T-cell (primary cell): Measurements from ENCODE around the gene MRPL16. TPM values are rescaled to one million over a fixed set of nuclear protein-coding genes. Genes with fewer than 3 reads are reported as not detected.
A peak's percentile ranks its signal among the peaks of the same experiment; 100 is the strongest.
"Not testable (repeated sequence)": the region's sequence is repeated elsewhere in the genome, so short reads cannot be mapped to it uniquely, and the experiment has no call there.

Experiments used
- ATAC-seq, 4 experiments: fragments of 200-7000 bp in 3 of 4; fragments of 150-1000 bp in 1 of 4; cut with Tn5 transposase; replicated peaks in 1 of 4; 1 replicate in 3 of 4; 2 replicates in 1 of 4; pipeline ENCODE4 v1.10.0; 2021; ENCODE audit warnings: moderate library complexity in 3 of 4, mild to moderate bottlenecking in 2 of 4, moderate number of reproducible peaks in 1 of 4
- CTCF ChIA-PET, 2 donors: fragments of 300-600 bp; sonication (Branson Sonifier 250); formaldehyde crosslinking; loops; one replicate each; lab custom pipeline; 2022; ENCODE audit warnings: antibody characterized with exemption in 2 of 2; lab: Charles Lee
- POLR2A ChIA-PET, 2 donors: fragments of 300-600 bp; sonication (Branson Sonifier 250); formaldehyde crosslinking; loops; one replicate each; lab custom pipeline; 2022; ENCODE audit warnings: antibody characterized with exemption in 2 of 2; lab: Charles Lee
- DNase-seq, 35 experiments: peaks; one replicate each; pipeline versions ENCODE4 v3.0.0 to v3.0.0-alpha.2; 2013 to 2023
- H3K27ac ChIP-seq: one replicate; pipeline ENCODE4 v1.5.1; 2013; ENCODE audit warnings: low read length
- H3K27me3 ChIP-seq, 2 experiments: replicated peaks in 1 of 2; 1 replicate in 1 of 2; 2 replicates in 1 of 2; pipeline versions ENCODE4 v1.6.1 to v1.7.0; 2013; ENCODE audit warnings: low read length in 1 of 2, mixed read lengths in 1 of 2; ENCODE audit not compliant: control insufficient read depth in 2 of 2, insufficient read depth in 2 of 2; ENCODE audit errors: extremely low read depth in 1 of 2
- H3K36me3 ChIP-seq, 2 donors: 1 replicate in 1 of 2; 2 replicates in 1 of 2; pipeline versions ENCODE4 v1.6.1 to v1.7.0; 2013; ENCODE audit warnings: low read length in 1 of 2; ENCODE audit not compliant: control insufficient read depth in 2 of 2, insufficient read depth in 1 of 2; ENCODE audit errors: extremely low read depth in 1 of 2
- H3K4me1 ChIP-seq, 2 experiments: 1 replicate in 1 of 2; 2 replicates in 1 of 2; pipeline versions ENCODE4 v1.6.1 to v1.7.0; 2013; ENCODE audit warnings: low read length in 2 of 2, mixed read lengths in 1 of 2; ENCODE audit not compliant: insufficient read depth in 2 of 2, control insufficient read depth in 1 of 2; ENCODE audit errors: extremely low read depth in 1 of 2
- H3K4me3 ChIP-seq, 2 donors: 1 replicate in 1 of 2; 2 replicates in 1 of 2; pipeline versions ENCODE4 v1.5.1 to v1.7.0; 2013; ENCODE audit warnings: mild to moderate bottlenecking in 2 of 2, low read length in 1 of 2, moderate library complexity in 1 of 2; ENCODE audit not compliant: control insufficient read depth in 1 of 2; ENCODE audit errors: extremely low read depth in 1 of 2
- H3K9me3 ChIP-seq: 2 replicates; pipeline ENCODE4 v1.7.0; 2013
- H3K27ac Mint-ChIP-seq, 2 donors: one replicate each; pipeline ENCODE4 v1.8.0; 2020 to 2021; ENCODE audit warnings: mild to moderate bottlenecking in 2 of 2, mixed read lengths in 2 of 2
- H3K27me3 Mint-ChIP-seq, 2 donors: one replicate each; pipeline ENCODE4 v1.8.0; 2021 to 2022; ENCODE audit warnings: mixed read lengths in 2 of 2
- H3K36me3 Mint-ChIP-seq: one replicate; pipeline ENCODE4 v1.8.0; 2021; ENCODE audit warnings: mixed read lengths
- H3K4me1 Mint-ChIP-seq, 3 donors: one replicate each; pipeline ENCODE4 v1.8.0; 2020 to 2022; ENCODE audit warnings: mixed read lengths in 3 of 3, mild to moderate bottlenecking in 1 of 3
- H3K4me3 Mint-ChIP-seq, 3 donors: one replicate each; pipeline ENCODE4 v1.8.0; 2020 to 2022; ENCODE audit warnings: mild to moderate bottlenecking in 3 of 3, mixed read lengths in 3 of 3, moderate library complexity in 3 of 3
- H3K9me3 Mint-ChIP-seq, 3 donors: one replicate each; pipeline ENCODE4 v1.8.0; 2020 to 2022; ENCODE audit warnings: mixed read lengths in 3 of 3
- WGBS: methylation state at CpG from one replicate; pipeline ENCODE4 v1.1.5; 2013; ENCODE audit warnings: missing lambda C conversion rate; ENCODE audit not compliant: insufficient coverage; 5-methylcytosine and 5-hydroxymethylcytosine counted together
- total RNA-seq, 35 experiments: library from RNA in 6 of 35; stranded (reverse) in 6 of 35; fragments of 120-200 nt in 1 of 35; gene quantifications; one replicate each; pipeline versions ENCODE4 v1.2.1 to v1.2.4 and lab custom pipeline; 2013 to 2026

MRPL16 gene
- 10 to 100 TPM; 24.0 to 46.3 (median 39.7) TPM for total RNA-seq
- 32.5 TPM for total RNA-seq (2013)
- 15.2 to 72.1 (median 27.9) reads per million in 29 experiments for total RNA-seq (lab: John Stamatoyannopoulos, UW)

DNA sequence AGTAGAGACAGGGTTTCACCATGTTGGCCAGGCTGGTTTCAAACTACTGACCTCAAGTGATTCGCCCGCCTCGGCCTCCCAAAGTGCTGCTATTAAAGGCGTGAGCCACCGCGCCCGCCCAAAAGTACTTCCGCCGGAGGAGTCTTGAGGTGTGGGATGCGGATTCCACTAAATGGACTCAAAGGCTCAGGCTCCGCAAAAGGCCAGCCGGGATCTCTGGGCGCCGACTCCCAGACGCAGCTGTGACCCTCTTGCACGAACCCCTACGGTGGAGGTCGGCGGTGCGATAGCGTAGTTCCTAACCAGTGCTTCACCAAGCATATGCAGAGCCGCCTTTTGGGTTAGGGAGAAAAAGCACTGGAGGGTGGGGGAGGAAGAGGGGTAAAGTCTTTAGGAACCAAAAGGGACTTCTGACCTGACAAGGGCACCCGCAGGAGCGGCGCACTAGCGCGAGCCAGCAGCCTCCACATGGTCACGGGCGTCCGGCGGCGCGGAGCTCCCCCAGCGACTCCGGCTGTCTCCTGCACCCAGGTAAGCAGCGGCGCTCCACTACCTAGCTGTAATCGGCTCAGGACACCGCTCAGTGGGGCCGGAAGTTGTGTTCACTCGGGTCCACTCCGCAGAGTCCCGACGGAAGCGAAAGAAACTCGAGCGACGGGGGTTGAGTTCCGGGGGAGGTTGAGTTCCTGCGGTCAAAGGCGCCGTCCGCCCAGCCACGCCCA is at the start of gene MRPL16:
Gene MRPL16 (minus strand): TSS at position 590 of the 722 bp plus-strand sequence. CDS start 120 bp downstream, at position 470.
- Histone ChIP-seq H3K4me1 (peaks cover 6 to 16% of the 10 kb centered on the region in 2 experiments), H3K4me3 (peak within 1 kb of the TSS; percentile 73 to 91), H3K27ac (peak within 1 kb of the TSS; percentile 63), H3K27me3 (no peaks in the 10 kb centered on the region), H3K36me3 (peaks cover 0 to 31% of the 10 kb centered on the region in 2 donors), H3K9me3 (no peaks in the 10 kb centered on the region)
- DNase-seq = peak; percentile 78 to 94 (median 86)
- peak within 1 kb of the TSS; percentile 78 to 91 for H3K27ac Mint-ChIP-seq
- peak within 1 kb of the TSS; percentile 89 to 92 (median 89) for H3K4me3 Mint-ChIP-seq
- H3K9me3 Mint-ChIP-seq = peaks cover 0 to 4% (median 3%) of the 10 kb centered on the region in 3 donors
- CTCF ChIA-PET = interaction anchor here (0.6 to 1.8 kb wide), 4 partner anchors 56 to 141 kb away, joined by 3 to 17 read pairs (median 12); partner anchors contain the start of genes PATL1 (in 1 of the 2) and STX3 (in 1 of the 2)
- ATAC-seq = peak; percentile 99
- no peaks in the 10 kb centered on the region for H3K27me3 Mint-ChIP-seq
- WGBS = under 1% methylated on average over 46 of the region's 54 CpGs
- POLR2A ChIA-PET = interaction anchor here in 1 of 2 donors (1.8 kb wide), 1 partner anchor 142 kb away, joined by 4 read pairs; the partner anchor contains the start of gene PATL1
- peaks cover 24 to 29% (median 24%) of the 10 kb centered on the region in 3 donors for H3K4me1 Mint-ChIP-seq
- peaks cover 14% of the 10 kb centered on the region for H3K36me3 Mint-ChIP-seq

- H3K4me3 ChIP-seq = no peak overlapping the region
- ATAC-seq (no peak), DNase-seq (no peak)
- CTCF ChIA-PET = no interaction called here
- no peaks in the 10 kb centered on the region for H3K36me3 ChIP-seq
- no peaks in the 10 kb centered on the region for H3K4me1 ChIP-seq
- H3K9me3 ChIP-seq = no peaks in the 10 kb centered on the region
- no peaks in the 10 kb centered on the region for H3K36me3 Mint-ChIP-seq
- H3K4me1 Mint-ChIP-seq = peaks cover 0 to 21% (median 20%) of the 10 kb centered on the region in 3 donors
- POLR2A ChIA-PET = interaction anchor here in 1 of 2 donors (0.5 kb wide), 1 partner anchor 242 kb away, joined by 3 read pairs; no protein-coding TSS in a partner anchor
- H3K4me3 Mint-ChIP-seq = no peak overlapping the region
- H3K27ac Mint-ChIP-seq = no peak overlapping the region
- no peak overlapping the region for H3K27ac ChIP-seq
- H3K9me3 Mint-ChIP-seq = no peaks in the 10 kb centered on the region
- H3K27me3 Mint-ChIP-seq = peaks cover 0 to 5% of the 10 kb centered on the region in 2 donors
- no peaks in the 10 kb centered on the region for H3K27me3 ChIP-seq
Observed at GRCh38 chr11:59859673-59860072, 49.1 kb upstream of the MRPL16 start.

- H3K27ac Mint-ChIP-seq = peak overlapping the region; percentile 36 to 83
- DNase-seq (peak in 1 of 35 experiments; percentile 27), ATAC-seq (peak in 3 of 4 experiments; percentile 55 to 90 (median 75))
- Histone ChIP-seq H3K9me3 (no peaks in the 10 kb centered on the region), H3K36me3 (no peaks in the 10 kb centered on the region), H3K27ac (no peak overlapping the region), H3K4me3 (no peak overlapping the region), H3K4me1 (no peaks in the 10 kb centered on the region), H3K27me3 (no peaks in the 10 kb centered on the region)
- no peak overlapping the region for H3K4me3 Mint-ChIP-seq
- WGBS = 100% methylated on average over 1 of the region's 10 CpGs
- H3K4me1 Mint-ChIP-seq = peaks cover 0 to 21% (median 20%) of the 10 kb centered on the region in 3 donors
- H3K9me3 Mint-ChIP-seq = no peaks in the 10 kb centered on the region
- peaks cover 0 to 5% of the 10 kb centered on the region in 2 donors for H3K27me3 Mint-ChIP-seq
- no peaks in the 10 kb centered on the region for H3K36me3 Mint-ChIP-seq
- ChIA-PET CTCF (no interaction called here), POLR2A (no interaction called here)
Observed at GRCh38 chr11:59857439-59858434, 47.2 kb upstream of the MRPL16 start.

DNA sequence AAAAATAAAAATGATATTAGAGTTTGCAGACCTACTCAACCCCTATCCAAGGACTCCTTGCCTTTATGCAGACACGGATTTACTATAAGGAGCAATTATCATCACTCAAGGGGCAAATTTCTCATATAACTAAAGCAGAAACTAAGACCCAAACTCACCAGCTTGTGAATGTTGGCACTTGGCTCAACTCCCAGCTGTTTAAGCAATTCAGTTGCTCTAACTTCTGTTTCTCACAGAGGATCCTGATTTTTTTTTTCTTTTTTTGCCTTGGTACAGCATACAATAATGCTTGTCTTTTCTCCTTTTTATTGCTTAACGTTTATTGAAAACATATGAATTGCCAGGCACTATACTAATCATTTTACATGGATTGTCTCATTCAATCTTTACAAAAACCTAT is 44.3 kb upstream of the MRPL16 start:
- POLR2A ChIA-PET = no interaction called here
- H3K9me3 Mint-ChIP-seq = no peaks in the 10 kb centered on the region

DNA sequence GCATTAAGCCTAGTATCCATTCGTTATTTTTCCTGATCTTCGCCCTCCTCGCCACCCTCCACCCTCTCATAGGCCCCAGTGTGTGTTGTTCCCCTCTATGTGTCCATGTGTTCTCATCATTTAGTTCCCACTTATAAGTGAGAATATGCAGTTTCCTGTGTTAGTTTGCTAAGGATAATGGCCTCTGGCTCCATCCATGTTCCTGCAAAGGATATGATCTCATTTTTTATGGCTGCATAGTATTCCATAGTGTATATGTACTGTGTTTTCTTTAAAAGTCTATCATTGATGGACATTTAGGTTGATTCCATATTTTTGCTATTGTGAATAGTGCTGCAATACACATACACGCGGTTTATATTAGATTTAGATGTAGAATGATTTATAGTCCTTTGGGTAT is 40.8 kb upstream of the MRPL16 start:
- not testable (repeated sequence) for H3K4me1 Mint-ChIP-seq, DNase-seq
- WGBS = no CpG with 5 or more reads among the region's 5 CpGs

More for the DNA sequence above, 44.3 kb upstream of the MRPL16 start:
- peaks cover 0 to 4% of the 10 kb centered on the region in 2 donors for H3K27me3 Mint-ChIP-seq
- no peak overlapping the region for H3K4me3 ChIP-seq
- peaks cover 0 to 21% (median 20%) of the 10 kb centered on the region in 3 donors for H3K4me1 Mint-ChIP-seq
- no peak overlapping the region for H3K27ac Mint-ChIP-seq
- no peaks in the 10 kb centered on the region for H3K27me3 ChIP-seq
- DNase-seq = no peak
- no peaks in the 10 kb centered on the region for H3K9me3 ChIP-seq
- H3K27ac ChIP-seq = no peak overlapping the region
- CTCF ChIA-PET = no interaction called here
- H3K4me3 Mint-ChIP-seq = no peak overlapping the region
- H3K36me3 Mint-ChIP-seq = no peaks in the 10 kb centered on the region
- 27% methylated on average over 1 of the region's 2 CpGs for WGBS
- ATAC-seq = no peak
- H3K36me3 ChIP-seq = no peaks in the 10 kb centered on the region
- H3K4me1 ChIP-seq = no peaks in the 10 kb centered on the region

GRCh38 chr11:59849551-59849950 is 39.0 kb upstream of the MRPL16 start:
- ATAC-seq, H3K9me3 ChIP-seq, H3K27ac Mint-ChIP-seq, H3K27ac ChIP-seq, DNase-seq, POLR2A ChIA-PET, H3K4me3 ChIP-seq, CTCF ChIA-PET, H3K4me1 Mint-ChIP-seq, H3K4me3 Mint-ChIP-seq, H3K4me1 ChIP-seq, H3K36me3 Mint-ChIP-seq, H3K36me3 ChIP-seq, H3K9me3 Mint-ChIP-seq, H3K27me3 Mint-ChIP-seq, H3K27me3 ChIP-seq: not testable (repeated sequence)
- WGBS = 100% methylated on average over 2 of the region's 2 CpGs

More for the DNA sequence above, 40.8 kb upstream of the MRPL16 start:
- H3K36me3 ChIP-seq, H3K4me3 ChIP-seq, H3K27ac Mint-ChIP-seq, H3K27ac ChIP-seq, H3K9me3 ChIP-seq, H3K27me3 Mint-ChIP-seq, ATAC-seq, H3K27me3 ChIP-seq, H3K36me3 Mint-ChIP-seq, H3K4me1 ChIP-seq, CTCF ChIA-PET, H3K4me3 Mint-ChIP-seq, H3K9me3 Mint-ChIP-seq: not testable (repeated sequence)
- POLR2A ChIA-PET = interaction anchor here in 1 of 2 donors (0.6 kb wide), 1 partner anchor 1405 kb away, joined by 3 read pairs; no protein-coding TSS in a partner anchor
